Measurements from ENCODE around the gene LCN12.

DNA sequence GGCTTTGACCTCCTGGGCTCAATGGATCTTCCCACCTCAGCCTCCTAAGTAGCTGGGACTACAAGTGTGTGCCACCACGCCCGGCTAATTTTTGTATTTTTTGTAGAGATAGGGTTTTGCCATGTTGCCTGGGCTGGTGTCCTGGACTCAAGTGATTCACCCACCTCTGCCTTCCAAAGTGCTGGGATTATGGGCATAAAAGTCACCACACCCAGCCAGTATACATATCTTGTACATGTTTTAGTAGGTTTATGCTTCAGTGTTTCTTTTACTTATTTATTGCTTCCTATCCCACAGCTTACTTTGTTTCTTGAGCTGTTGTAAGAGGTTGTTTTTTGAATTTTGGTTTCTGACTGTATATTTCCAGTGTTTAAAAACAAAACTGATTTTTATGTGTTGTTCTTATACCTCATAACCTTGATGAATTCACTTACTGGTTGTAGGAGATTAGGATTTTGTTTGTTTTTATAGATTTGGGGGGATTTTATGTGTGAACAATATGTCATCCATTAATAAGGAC, 20.4 kb upstream of the LCN12 start:
- no peak for TF ChIP-seq POLR2A (IDR thresholded peaks at IDR 0.05)
- TF ChIP-seq, protein P1, sequence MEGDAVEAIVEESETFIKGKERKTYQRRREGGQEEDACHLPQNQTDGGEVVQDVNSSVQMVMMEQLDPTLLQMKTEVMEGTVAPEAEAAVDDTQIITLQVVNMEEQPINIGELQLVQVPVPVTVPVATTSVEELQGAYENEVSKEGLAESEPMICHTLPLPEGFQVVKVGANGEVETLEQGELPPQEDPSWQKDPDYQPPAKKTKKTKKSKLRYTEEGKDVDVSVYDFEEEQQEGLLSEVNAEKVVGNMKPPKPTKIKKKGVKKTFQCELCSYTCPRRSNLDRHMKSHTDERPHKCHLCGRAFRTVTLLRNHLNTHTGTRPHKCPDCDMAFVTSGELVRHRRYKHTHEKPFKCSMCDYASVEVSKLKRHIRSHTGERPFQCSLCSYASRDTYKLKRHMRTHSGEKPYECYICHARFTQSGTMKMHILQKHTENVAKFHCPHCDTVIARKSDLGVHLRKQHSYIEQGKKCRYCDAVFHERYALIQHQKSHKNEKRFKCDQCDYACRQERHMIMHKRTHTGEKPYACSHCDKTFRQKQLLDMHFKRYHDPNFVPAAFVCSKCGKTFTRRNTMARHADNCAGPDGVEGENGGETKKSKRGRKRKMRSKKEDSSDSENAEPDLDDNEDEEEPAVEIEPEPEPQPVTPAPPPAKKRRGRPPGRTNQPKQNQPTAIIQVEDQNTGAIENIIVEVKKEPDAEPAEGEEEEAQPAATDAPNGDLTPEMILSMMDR (IDR thresholded peaks at IDR 0.05), result no peak
